ENCODE results near the gene PDXP. TPM values are rescaled to one million over a fixed set of nuclear protein-coding genes. Genes with fewer than 3 reads are reported as not detected.

Gene PDXP
- total and polyA plus RNA-seq, 2 of the 13 experiments (the other 11 are each of a cell fraction or from before 2014, with no cell fraction given): 58.2 to 70.6 TPM

- TF ChIP-seq PATZ1 (CRISPR knock-in tag; IDR thresholded peaks at IDR 0.05): peak; percentile 96
- TF ChIP-seq PLRG1 (conservative IDR thresholded peaks at IDR 0.05): no peak
- no peak for TF ChIP-seq ZNF3 (CRISPR knock-in tag; IDR thresholded peaks at IDR 0.05)
- peak; percentile 49 for TF ChIP-seq MED1 (CRISPR knock-in tag; IDR thresholded peaks at IDR 0.05)
- TF ChIP-seq ZNF883 (CRISPR knock-in tag; IDR thresholded peaks at IDR 0.05; ENCODE audit: not compliant biosample characterization): peak; percentile 22
- no peak for TF ChIP-seq ZNF207 (IDR thresholded peaks at IDR 0.05; ENCODE audit: borderline replicate concordance)
- TF ChIP-seq TP53 (CRISPR knock-in tag; conservative IDR thresholded peaks at IDR 0.05): no peak
- TF ChIP-seq ZNF7 (CRISPR knock-in tag; IDR thresholded peaks at IDR 0.05): no peak
- no peak for TF ChIP-seq ZFP1 (CRISPR knock-in tag; IDR thresholded peaks at IDR 0.05)
- no peak for TF ChIP-seq KAT7 (CRISPR knock-in tag; IDR thresholded peaks at IDR 0.05; ENCODE audit: borderline replicate concordance)
- no peak for TF ChIP-seq TMF1 (CRISPR knock-in tag; IDR thresholded peaks at IDR 0.05; ENCODE audit: low read depth)
- no peak for TF ChIP-seq ZNF382 (CRISPR knock-in tag; IDR thresholded peaks at IDR 0.05; ENCODE audit: borderline replicate concordance)
- peak; percentile 97 for TF ChIP-seq DRAP1 (CRISPR knock-in tag; IDR thresholded peaks at IDR 0.05)
- no peak for TF ChIP-seq ZBTB40 (IDR thresholded peaks at IDR 0.05)
- TF ChIP-seq ZBTB40 (CRISPR knock-in tag; IDR thresholded peaks at IDR 0.05): no peak
- no peak for TF ChIP-seq E2F5 (CRISPR knock-in tag; conservative IDR thresholded peaks at IDR 0.05)
Measured at GRCh38 chr22:37674951-37675929, 16.7 kb downstream of the PDXP start, which contains the start of gene LGALS1 (continued).

Data from HepG2 (cell line).